Caco-2 (cell line): Measurements from ENCODE around the gene TRNAU1AP. TPM values are rescaled to one million over a fixed set of nuclear protein-coding genes. Genes with fewer than 3 reads are reported as not detected.
"Not testable (repeated sequence)": the region's sequence is repeated elsewhere in the genome, so short reads cannot be mapped to it uniquely, and the experiment has no call there.

Source experiments
- BruUV-seq: library from RNA; stranded (reverse); fragments of 400-500 nt; replicated peaks from 2 replicates; lab custom pipeline; 2021; lab: Mats Ljungman, UMichigan
- CTCF ChIA-PET: fragments of 300-600 bp; sonication (Branson Sonifier 250); formaldehyde crosslinking; loops from one replicate; lab custom pipeline; 2022; ENCODE audit warnings: antibody characterized with exemption; lab: Charles Lee
- POLR2A ChIA-PET: fragments of 300-600 bp; sonication (Branson Sonifier 250); formaldehyde crosslinking; loops from one replicate; lab custom pipeline; 2022; ENCODE audit warnings: antibody characterized with exemption; lab: Charles Lee
- DNase-seq, 2 experiments: peaks; one replicate each; pipeline versions ENCODE4 v3.0.0 to v3.0.0-alpha.2; 2020 to 2022
- H3K27me3 ChIP-seq: replicated peaks from 2 replicates; pipeline ENCODE4 v1.6.0; 2011; ENCODE audit warnings: low read length; ENCODE audit not compliant: control insufficient read depth, insufficient read depth
- H3K36me3 ChIP-seq: 2 replicates; pipeline ENCODE4 v1.5.1; 2011; ENCODE audit warnings: low read length; ENCODE audit not compliant: control insufficient read depth, insufficient read depth
- H3K4me1 ChIP-seq: fragments of 250-450 bp; sonication (Bioruptor Pico); 2 replicates; pipeline ENCODE4 v1.5.1; 2020; ENCODE audit warnings: mild to moderate bottlenecking
- H3K4me3 ChIP-seq: 2 replicates; pipeline ENCODE4 v1.5.1; 2011; ENCODE audit warnings: low read depth, mild to moderate bottlenecking, control low read depth, low read length
- H3K9me3 ChIP-seq: fragments of 250-450 bp; sonication (Bioruptor Pico); 2 replicates; pipeline ENCODE4 v1.5.1; 2020; ENCODE audit warnings: mild to moderate bottlenecking, moderate library complexity
- H3K27ac Mint-ChIP-seq: one replicate; pipeline ENCODE4 v1.8.0; 2022; ENCODE audit warnings: mixed read lengths; ENCODE audit not compliant: unreplicated experiment
- H3K27me3 Mint-ChIP-seq: one replicate; pipeline ENCODE4 v1.8.0; 2022; ENCODE audit warnings: mixed read lengths; ENCODE audit not compliant: insufficient read depth, unreplicated experiment
- H3K36me3 Mint-ChIP-seq: one replicate; pipeline ENCODE4 v1.8.0; 2022; ENCODE audit warnings: mild to moderate bottlenecking, mixed read lengths; ENCODE audit not compliant: insufficient read depth, unreplicated experiment
- H3K4me1 Mint-ChIP-seq: one replicate; pipeline ENCODE4 v1.8.0; 2022; ENCODE audit warnings: low read depth, mixed read lengths; ENCODE audit not compliant: unreplicated experiment
- H3K4me3 Mint-ChIP-seq: one replicate; pipeline ENCODE4 v1.8.0; 2022; ENCODE audit warnings: mild to moderate bottlenecking, moderate library complexity, mixed read lengths; ENCODE audit not compliant: unreplicated experiment
- H3K9me3 Mint-ChIP-seq: one replicate; pipeline ENCODE4 v1.8.0; 2022; ENCODE audit warnings: mixed read lengths; ENCODE audit not compliant: unreplicated experiment
- CTCF ChIP-seq, 2 experiments: fragments of 200-600 bp in 1 of 2; IDR thresholded peaks; 1 replicate in 1 of 2; 2 replicates in 1 of 2; pipeline versions ENCODE4 v1.5.1 to v1.8.0; 2011 to 2022; ENCODE audit warnings: antibody characterized with exemption in 1 of 2, control low read depth in 1 of 2, inconsistent platforms in 1 of 2, low read depth in 1 of 2, low read length in 1 of 2, mild to moderate bottlenecking in 1 of 2, moderate library complexity in 1 of 2; ENCODE audit not compliant: insufficient read depth in 1 of 2, severe bottlenecking in 1 of 2, unreplicated experiment in 1 of 2
- intact Hi-C: fragments of 100-400 bp; cut with micrococcal nuclease; formaldehyde crosslinking; loops from one replicate; pipeline ENCODE4 v1.10.0; 2022; ENCODE audit not compliant: unreplicated experiment
- total RNA-seq: library from RNA; stranded (reverse); gene quantifications from 2 replicates; pipeline ENCODE4 v1.2.3, GENCODE V29; 2022

Gene TRNAU1AP
- total RNA-seq, 1 experiment from 2014 or later, result 23.1 TPM

GRCh38 chr1:28512058-28512611, 40.8 kb upstream of the TRNAU1AP start:
- H3K27ac Mint-ChIP-seq, result peak overlapping the region; percentile 75
- no peaks in the 10 kb centered on the region for H3K27me3 ChIP-seq
- no TSS peak for BruUV-seq
- no peak overlapping the region for H3K4me3 ChIP-seq
- no peaks in the 10 kb centered on the region for H3K27me3 Mint-ChIP-seq
- CTCF ChIA-PET, result no interaction called here
- POLR2A ChIA-PET, result no interaction called here
- H3K9me3 Mint-ChIP-seq, result no peaks in the 10 kb centered on the region
- H3K9me3 ChIP-seq, result no peaks in the 10 kb centered on the region
- no peak for TF ChIP-seq CTCF (IDR thresholded peaks at IDR 0.05; ENCODE audit: insufficient read depth in 1 of 2, low read depth in 1 of 2, low read length in 1 of 2, severe bottlenecking in 1 of 2, unreplicated experiment in 1 of 2)
- peaks cover 25% of the 10 kb centered on the region for H3K4me1 ChIP-seq
- DNase-seq, result no peak
- intact Hi-C loops, result loop anchor here (5.0 kb wide), 1 partner anchor 265 kb away; no protein-coding TSS in a partner anchor
- H3K36me3 Mint-ChIP-seq, result peaks cover 100% of the 10 kb centered on the region
- H3K4me3 Mint-ChIP-seq, result peak overlapping the region; percentile 27
- H3K4me1 Mint-ChIP-seq, result no peaks in the 10 kb centered on the region
- H3K36me3 ChIP-seq, result peaks cover 3% of the 10 kb centered on the region; the same call in 1 of the 2 replicates

- CTCF ChIA-PET, H3K9me3 Mint-ChIP-seq, H3K27me3 Mint-ChIP-seq: not testable (repeated sequence)
Observed at GRCh38 chr1:28514445-28514933, 38.4 kb upstream of the TRNAU1AP start.

GRCh38 chr1:28516518-28516956, 36.3 kb upstream of the TRNAU1AP start:
- intact Hi-C loops, result no loop called here
- Mint-ChIP-seq H3K9me3 (no peaks in the 10 kb centered on the region), H3K27me3 (no peaks in the 10 kb centered on the region), H3K27ac (peak overlapping the region; percentile 78), H3K4me1 (peaks cover 10% of the 10 kb centered on the region), H3K36me3 (peaks cover 86% of the 10 kb centered on the region), H3K4me3 (no peak overlapping the region)
- no peaks in the 10 kb centered on the region for H3K27me3 ChIP-seq
- CTCF ChIA-PET, result no interaction called here
- BruUV-seq, result no TSS peak
- no peak for DNase-seq
- no peaks in the 10 kb centered on the region; the same call in 1 of the 2 replicates for H3K36me3 ChIP-seq
- H3K9me3 ChIP-seq, result no peaks in the 10 kb centered on the region
- H3K4me3 ChIP-seq, result no peak overlapping the region
- no peaks in the 10 kb centered on the region for H3K4me1 ChIP-seq
- POLR2A ChIA-PET, result interaction anchor here (1.6 kb wide), 1 partner anchor 87 kb away, joined by 5 read pairs; no protein-coding TSS in a partner anchor
- no peak for TF ChIP-seq CTCF (IDR thresholded peaks at IDR 0.05; ENCODE audit: insufficient read depth in 1 of 2, low read depth in 1 of 2, low read length in 1 of 2, severe bottlenecking in 1 of 2, unreplicated experiment in 1 of 2)

More at GRCh38 chr1:28514445-28514933, 38.4 kb upstream of the TRNAU1AP start:
- H3K27me3 ChIP-seq, BruUV-seq, H3K4me1 ChIP-seq, DNase-seq, H3K36me3 ChIP-seq, H3K9me3 ChIP-seq, H3K4me3 ChIP-seq: not testable (repeated sequence)
- POLR2A ChIA-PET, result interaction anchor here (1.3 kb wide), 1 partner anchor 67 kb away, joined by 6 read pairs; no protein-coding TSS in a partner anchor
- intact Hi-C loops, result loop anchor here (5.0 kb wide), 1 partner anchor 267 kb away; no protein-coding TSS in a partner anchor
- peaks cover 96% of the 10 kb centered on the region for H3K36me3 Mint-ChIP-seq
- H3K4me1 Mint-ChIP-seq, result peaks cover 10% of the 10 kb centered on the region
- peak overlapping the region; percentile 78 for H3K27ac Mint-ChIP-seq
- H3K4me3 Mint-ChIP-seq, result peak overlapping the region; percentile 45
